ELR (cell line): ENCODE results near the gene MAML2.

Experiments
- DNase-seq: peaks from one replicate; pipeline ENCODE4 v3.0.0-alpha.2; 2015; ENCODE audit warnings: low read depth

MAML2 gene

GRCh38 chr11:96125400-96125799, 217.6 kb downstream of the MAML2 start:
- no peak for DNase-seq

- DNase-seq, result no peak
Measured at GRCh38 chr11:96124155-96124554, 218.8 kb downstream of the MAML2 start.

- no peak for DNase-seq
Measured at GRCh38 chr11:96123301-96123700, 219.7 kb downstream of the MAML2 start.

- peak; percentile 38 for DNase-seq
Measured at GRCh38 chr11:96122601-96123074, 220.4 kb downstream of the MAML2 start.

- no peak for DNase-seq
Measured at GRCh38 chr11:96119211-96119610, 223.8 kb downstream of the MAML2 start.

GRCh38 chr11:96116376-96116775, 226.6 kb downstream of the MAML2 start:
- DNase-seq, result no peak

GRCh38 chr11:96114178-96115064, 228.6 kb downstream of the MAML2 start:
- no peak for DNase-seq

GRCh38 chr11:96113193-96113681, 229.8 kb downstream of the MAML2 start:
- DNase-seq, result peak; percentile 49

- no peak for DNase-seq
Measured at GRCh38 chr11:96112192-96113128, 230.5 kb downstream of the MAML2 start.

- DNase-seq, result no peak
Measured at GRCh38 chr11:96111308-96111707, 231.7 kb downstream of the MAML2 start.

GRCh38 chr11:96110302-96110701, 232.7 kb downstream of the MAML2 start:
- no peak for DNase-seq

GRCh38 chr11:96109331-96110030, 233.5 kb downstream of the MAML2 start:
- DNase-seq, result no peak

- DNase-seq, result no peak
Measured at GRCh38 chr11:96107143-96107824, 235.7 kb downstream of the MAML2 start.

- no peak for DNase-seq
Measured at GRCh38 chr11:96106645-96107044, 236.3 kb downstream of the MAML2 start.

GRCh38 chr11:96105944-96106343, 237.1 kb downstream of the MAML2 start:
- DNase-seq, result no peak

GRCh38 chr11:96105197-96105895, 237.6 kb downstream of the MAML2 start:
- DNase-seq, result no peak

GRCh38 chr11:96104496-96104895, 238.5 kb downstream of the MAML2 start:
- DNase-seq, result no peak

- no peak for DNase-seq
Measured at GRCh38 chr11:96103721-96104120, 239.3 kb downstream of the MAML2 start.

- DNase-seq, result peak; percentile 60
Measured at GRCh38 chr11:96103102-96103501, 239.9 kb downstream of the MAML2 start.

- DNase-seq, result peak; percentile 77
Measured at GRCh38 chr11:96102664-96103078, 240.3 kb downstream of the MAML2 start.

- DNase-seq, result no peak
Measured at GRCh38 chr11:96101146-96101545, 241.8 kb downstream of the MAML2 start.
